Stimulated activated CD4-positive, alpha-beta T cell treated with anti-CD3 and anti-CD28 coated beads, Interleukin-2, amount 100 ng/mL, for 48 hours (primary cell): ENCODE data around the gene NFATC2.
A peak's percentile ranks its signal among the peaks of the same experiment; 100 is the strongest.

Experiments used
- DNase-seq, 2 donors: peaks; one replicate each; pipeline ENCODE4 v3.0.0-alpha.2; 2020

NFATC2 gene

DNA sequence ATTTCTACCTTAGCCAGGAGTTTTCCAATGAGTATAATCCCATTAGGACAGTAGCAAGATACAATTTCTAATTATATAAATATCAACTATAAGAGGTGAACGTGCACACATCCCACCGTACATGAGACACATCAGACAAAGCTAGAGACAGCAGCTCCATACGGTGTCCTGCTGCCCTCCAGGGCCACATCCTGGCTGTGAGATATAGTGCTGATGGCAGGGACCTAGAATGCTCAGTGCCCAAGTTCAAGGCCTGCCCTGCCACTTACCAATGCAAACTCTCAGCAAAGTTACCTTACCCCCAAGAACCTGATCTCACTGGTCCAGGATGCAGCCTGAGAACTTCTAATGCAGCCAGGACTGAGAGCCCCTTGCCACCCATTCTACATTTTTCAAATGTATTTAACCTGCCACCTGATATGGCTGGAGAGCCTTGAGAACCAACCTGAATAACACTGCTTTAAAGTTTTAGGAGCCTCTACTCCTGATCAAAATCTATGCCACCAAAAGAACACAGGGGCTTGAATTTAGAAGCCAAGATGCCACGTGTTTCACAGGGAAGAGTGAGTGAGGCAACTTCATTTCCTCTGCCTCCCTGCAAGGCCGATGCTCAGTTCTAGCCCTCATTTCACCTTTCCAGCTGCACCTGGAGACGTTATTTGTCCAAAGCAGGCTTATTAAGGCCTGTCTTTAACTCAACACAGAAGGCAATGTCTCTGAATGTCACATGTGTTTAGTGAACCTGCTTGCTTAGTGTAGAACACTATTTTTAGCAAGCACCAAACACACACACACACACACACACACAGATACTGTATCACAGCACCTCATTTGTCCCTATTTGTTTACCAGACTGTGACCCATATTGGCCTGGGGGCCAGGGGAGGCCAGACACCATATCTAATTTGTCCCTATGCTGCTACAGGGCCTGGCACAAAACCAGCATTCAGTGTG is 6.1 kb downstream of the NFATC2 start:
- DNase-seq, result no peak

DNA sequence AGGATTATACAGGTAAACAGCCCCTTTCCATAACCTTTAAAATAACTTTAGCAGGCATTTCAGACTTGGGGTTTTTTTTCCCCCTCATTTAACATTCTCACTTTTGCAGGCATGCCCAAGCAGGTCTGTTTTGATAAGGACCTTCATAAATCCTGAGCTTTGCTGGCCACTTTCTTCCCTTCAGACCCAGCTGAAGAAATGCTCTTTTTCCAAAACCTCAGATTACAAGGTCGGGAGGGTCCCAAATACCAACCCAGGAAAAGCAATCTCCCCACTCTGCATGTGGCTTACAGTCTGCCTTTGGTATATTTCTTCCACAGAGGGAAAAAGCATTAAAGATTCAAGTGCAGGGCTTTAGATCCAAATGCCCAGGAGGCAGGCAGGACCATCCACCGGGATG is 6.8 kb downstream of the NFATC2 start:
- no peak for DNase-seq

DNA sequence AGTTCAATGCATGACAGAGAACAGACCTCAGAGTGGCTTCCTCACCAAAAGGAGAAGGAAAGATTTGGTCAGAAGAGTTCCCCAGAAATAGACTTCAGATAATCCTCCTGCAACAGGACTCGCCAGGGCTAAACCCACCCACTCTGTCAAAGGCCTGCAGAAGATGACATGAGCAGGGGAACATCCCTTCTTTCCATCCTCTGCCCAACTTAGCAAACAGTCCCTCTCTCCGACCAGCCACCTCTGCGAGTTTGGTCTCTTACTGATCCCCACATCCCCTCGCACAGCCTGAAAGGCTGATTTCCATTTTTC is 7.5 kb downstream of the NFATC2 start:
- no peak for DNase-seq

- no peak for DNase-seq
These were observed 9.0 kb downstream of the NFATC2 start for GRCh38 chr20:51533291-51534172.

- DNase-seq, result no peak
These were observed 9.8 kb downstream of the NFATC2 start for GRCh38 chr20:51532577-51533191.

DNA sequence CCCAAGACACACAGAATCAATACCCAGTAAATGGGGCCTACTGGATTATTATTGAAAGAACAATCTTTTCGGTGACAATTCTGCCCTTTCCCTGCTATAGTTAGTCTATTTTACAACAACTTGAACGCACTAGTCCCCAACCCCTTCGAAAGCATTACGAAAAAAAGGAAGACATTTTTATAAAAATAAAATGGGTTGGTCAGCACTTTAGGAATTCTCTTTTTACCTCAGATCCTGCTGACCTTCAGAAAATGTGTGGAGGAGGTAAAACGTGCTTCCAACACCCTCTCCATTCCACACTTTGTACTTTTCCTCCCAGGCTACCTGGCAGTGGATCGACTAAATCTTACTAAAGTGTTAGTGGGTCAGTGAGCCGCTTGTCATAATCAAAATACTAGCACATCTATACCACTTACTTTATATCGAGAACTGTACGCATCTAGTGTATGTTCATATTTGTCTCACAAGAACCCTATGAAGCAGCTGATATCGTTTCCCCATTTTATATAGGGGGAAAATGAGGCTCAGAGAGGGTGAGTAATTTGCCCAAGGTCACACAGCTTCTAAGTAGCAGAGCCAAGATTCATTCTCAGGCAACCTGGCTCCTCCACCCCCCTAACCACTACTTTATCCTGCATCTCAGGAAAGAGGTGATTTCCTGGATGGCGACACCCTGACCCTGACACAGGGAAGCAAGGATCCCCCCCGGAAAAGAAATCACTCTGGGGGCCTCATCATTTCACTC is 10.6 kb downstream of the NFATC2 start:
- DNase-seq, result no peak

DNA sequence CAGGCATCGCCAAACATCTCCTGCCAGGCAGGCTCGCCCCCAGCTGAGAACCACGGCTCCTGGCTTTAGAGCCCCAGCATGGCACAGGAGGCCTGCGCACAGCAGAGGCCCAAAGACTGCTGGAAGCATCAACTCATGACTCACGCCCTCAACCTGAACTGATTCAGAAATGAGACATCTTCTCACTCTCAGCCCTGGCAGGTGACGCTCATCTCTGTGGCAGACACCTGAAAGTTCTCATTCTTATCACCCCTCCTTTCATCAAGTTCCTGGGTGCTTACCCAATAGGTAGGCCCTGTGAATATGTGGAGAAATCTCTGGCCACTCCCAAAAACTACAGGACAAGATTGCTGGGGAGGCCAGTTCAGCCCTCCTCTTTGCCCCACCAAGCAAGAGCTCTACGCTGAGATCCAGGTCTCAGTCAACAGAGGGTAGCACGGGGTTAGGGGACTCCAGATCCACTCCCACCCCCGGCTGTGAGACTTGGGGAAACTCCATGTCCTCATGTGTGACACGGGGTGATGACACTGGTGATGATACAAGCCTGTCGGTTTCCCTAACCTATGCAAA is 11.3 kb downstream of the NFATC2 start:
- peak; percentile 66 to 69 for DNase-seq

- peak; percentile 65 to 73 for DNase-seq
These were observed 12.8 kb downstream of the NFATC2 start for GRCh38 chr20:51529758-51530157.

DNA sequence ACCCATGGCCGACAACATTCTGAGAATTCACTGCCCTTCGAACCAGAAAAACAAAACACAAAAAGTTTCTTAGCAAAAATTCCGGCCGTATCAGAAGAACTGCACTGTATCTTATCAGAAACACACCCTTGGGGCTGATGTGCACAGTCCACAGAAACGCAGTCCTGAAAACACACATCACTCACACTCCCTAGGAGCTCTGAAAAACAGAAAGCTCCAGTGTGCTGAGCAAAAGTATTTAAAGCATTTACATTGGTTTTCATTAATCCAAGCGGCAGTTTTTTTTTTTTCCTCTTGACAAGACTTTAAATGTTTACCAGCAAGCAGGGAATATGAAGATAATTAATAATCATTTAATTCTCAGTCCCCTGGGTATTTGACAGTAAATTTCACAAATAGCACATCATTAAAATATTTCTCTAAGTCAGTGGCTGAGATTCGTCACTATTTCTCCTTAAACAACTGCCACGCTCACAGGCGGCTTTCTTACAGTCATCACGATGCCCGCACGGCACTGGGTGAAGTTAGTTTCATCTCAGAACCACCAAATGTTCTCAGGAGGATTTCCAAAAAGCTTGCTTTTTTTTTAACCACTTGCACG is 13.3 kb downstream of the NFATC2 start:
- peak in 1 of 2 donors; percentile 52 for DNase-seq

- peak in 1 of 2 donors; percentile 47 for DNase-seq
These were observed 14.1 kb downstream of the NFATC2 start for GRCh38 chr20:51528263-51529027.

DNA sequence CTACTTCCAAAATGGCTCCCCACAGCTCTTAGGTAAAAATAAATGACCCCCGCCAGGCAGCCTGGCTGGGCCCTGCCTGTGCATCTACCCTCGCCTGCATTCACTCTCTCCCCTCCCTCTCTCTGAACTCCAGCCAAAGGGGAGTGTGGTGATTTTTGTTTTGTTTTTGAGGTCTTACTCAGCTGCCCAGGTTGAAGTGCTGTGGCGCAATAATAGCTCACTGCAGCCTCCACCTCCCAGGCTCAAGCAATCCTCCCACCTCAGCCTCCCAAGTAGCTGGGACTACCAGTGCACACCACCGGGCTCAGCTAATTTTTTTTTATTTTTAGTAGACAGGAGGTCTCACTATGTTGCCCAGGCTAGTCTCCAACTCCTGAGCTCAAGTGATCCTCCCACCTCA is 15.8 kb downstream of the NFATC2 start:
- no peak for DNase-seq

DNA sequence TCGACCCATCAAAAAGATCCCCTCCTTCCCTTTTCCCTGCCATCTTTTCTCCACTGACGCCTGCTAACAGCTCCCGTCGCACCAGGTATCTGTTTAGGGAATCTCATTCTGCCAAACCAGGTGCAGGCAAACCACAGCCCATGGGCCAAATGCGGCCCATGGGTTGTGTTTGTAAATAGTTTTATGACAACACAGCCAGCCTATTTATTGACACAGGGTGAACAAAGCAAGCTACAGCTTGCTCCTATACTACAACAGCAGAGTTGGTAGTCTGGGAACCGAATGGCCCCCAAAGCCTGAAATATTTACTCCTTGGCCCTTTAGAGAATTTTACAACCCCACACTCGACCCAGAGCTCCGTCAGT is 16.4 kb downstream of the NFATC2 start:
- DNase-seq, result no peak

- peak; percentile 42 to 50 for DNase-seq
These were observed 17.0 kb downstream of the NFATC2 start for GRCh38 chr20:51525241-51526105.

- DNase-seq, result no peak
These were observed 19.1 kb downstream of the NFATC2 start for GRCh38 chr20:51523276-51524013.

GRCh38 chr20:51522207-51522606 is 20.3 kb downstream of the NFATC2 start:
- DNase-seq, result no peak

DNA sequence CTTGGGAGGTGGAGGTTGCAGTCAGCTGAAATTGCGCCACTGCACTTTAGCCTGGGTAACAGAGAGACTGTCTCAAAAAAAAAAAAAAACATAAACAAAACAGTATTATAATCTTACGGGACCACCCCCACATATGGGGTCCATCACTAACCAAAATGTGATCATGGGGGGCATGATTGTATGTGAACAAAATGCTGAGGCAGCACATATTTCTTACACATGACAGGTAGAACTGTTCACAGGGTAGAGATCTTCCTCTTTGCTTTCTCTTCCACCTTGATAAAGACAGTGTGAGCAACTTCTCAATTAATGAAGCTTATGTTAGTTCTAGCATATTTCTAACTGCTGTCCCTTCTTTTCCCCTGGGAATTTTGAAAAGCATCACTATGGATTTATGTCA is 24.7 kb downstream of the NFATC2 start:
- DNase-seq, result no peak

DNA sequence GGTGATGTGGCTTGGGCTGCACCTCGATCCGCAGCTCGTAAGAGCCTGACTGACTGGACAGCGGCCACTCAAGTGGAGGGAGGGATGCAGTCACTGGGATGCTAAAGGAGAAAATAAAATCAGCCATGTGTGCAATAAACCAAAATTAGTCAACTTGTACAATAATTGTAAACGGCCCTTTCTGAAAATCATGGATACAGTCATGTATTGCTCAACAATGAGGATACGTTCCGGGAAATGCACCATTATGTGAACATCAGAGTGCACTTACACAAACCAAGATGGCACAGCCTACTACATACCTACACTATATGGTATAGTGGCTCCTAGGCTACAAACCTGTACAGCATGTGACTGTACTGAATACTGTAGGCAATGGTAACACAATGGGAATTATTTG is 25.7 kb downstream of the NFATC2 start:
- DNase-seq, result no peak

DNA sequence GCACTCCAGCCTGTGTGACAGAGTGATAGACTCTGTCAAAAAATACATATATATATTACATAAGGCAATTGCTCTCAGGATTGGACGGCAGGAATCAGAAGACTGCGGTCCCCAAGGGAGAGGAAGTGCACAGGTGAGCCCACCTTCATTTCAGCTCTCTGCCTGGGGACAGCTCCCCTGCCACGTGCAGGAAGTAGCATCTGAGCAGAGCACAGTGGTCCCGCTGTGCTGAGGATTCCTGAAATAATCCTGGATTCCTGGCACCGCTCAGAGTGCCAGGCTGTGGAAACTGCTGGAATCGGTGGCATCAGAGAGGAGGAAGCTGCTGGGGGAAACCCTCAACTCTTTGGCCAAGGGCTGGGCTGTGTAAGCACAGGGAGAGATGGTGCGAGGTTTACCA is 27.7 kb downstream of the NFATC2 start:
- DNase-seq, result no peak

GRCh38 chr20:51514249-51514648 is 28.3 kb downstream of the NFATC2 start:
- no peak for DNase-seq
